WI38 (cell line): ENCODE data around the gene KRTAP9-9.
"Not testable (repeated sequence)": the region's sequence is repeated elsewhere in the genome, so short reads cannot be mapped to it uniquely, and the experiment has no call there.

Experiments used
- H3K4me3 ChIP-seq: 2 replicates; pipeline ENCODE4 v1.5.1; 2011; ENCODE audit warnings: low read depth, mild to moderate bottlenecking, control low read depth, low read length
- CTCF ChIP-seq: IDR thresholded peaks from 2 replicates; pipeline ENCODE4 v1.5.1; 2012; ENCODE audit warnings: low read depth, mild to moderate bottlenecking, control low read depth, low read length

KRTAP9-9 gene

GRCh38 chr17:41255381-41256290 lies at the start of gene KRTAP9-9:
TSS of gene KRTAP9-9 (plus strand) at chr17:41255384.
- H3K4me3 ChIP-seq: not testable (repeated sequence)

- no peak for TF ChIP-seq CTCF
- H3K4me3 ChIP-seq: no peak overlapping the region
These were observed 43.2 kb upstream of the KRTAP9-9 start for GRCh38 chr17:41211845-41212466.

GRCh38 chr17:41212524-41213169 lies 42.5 kb upstream of the KRTAP9-9 start:
- H3K4me3 ChIP-seq: no peak overlapping the region
- no peak for TF ChIP-seq CTCF

- TF ChIP-seq CTCF: no peak
- H3K4me3 ChIP-seq: no peak overlapping the region
These were observed 39.5 kb upstream of the KRTAP9-9 start for GRCh38 chr17:41215681-41216080.

GRCh38 chr17:41223821-41224220 lies 31.4 kb upstream of the KRTAP9-9 start:
- no peak for TF ChIP-seq CTCF
- H3K4me3 ChIP-seq: no peak overlapping the region

GRCh38 chr17:41226051-41226450 lies 29.1 kb upstream of the KRTAP9-9 start:
- no peak for TF ChIP-seq CTCF

GRCh38 chr17:41226598-41227095 lies 28.5 kb upstream of the KRTAP9-9 start, which contains the start of gene KRTAP9-2:
TSS of gene KRTAP9-2 (plus strand) at chr17:41226648. CDS start at chr17:41226655, 7 bp downstream.
- not testable (repeated sequence) for H3K4me3 ChIP-seq

More at GRCh38 chr17:41226051-41226450, 29.1 kb upstream of the KRTAP9-9 start:
- no peak overlapping the region for H3K4me3 ChIP-seq

- no peak overlapping the region for H3K4me3 ChIP-seq
- TF ChIP-seq CTCF: no peak
These were observed 25.1 kb upstream of the KRTAP9-9 start for GRCh38 chr17:41230094-41230493.
